KG1 (cell line): ENCODE results near the gene ST6GALNAC2.

ENCODE experiments used
- DNase-seq: peaks from one replicate; lab custom pipeline; 2025; lab: John Stamatoyannopoulos, UW

ST6GALNAC2 gene

DNA sequence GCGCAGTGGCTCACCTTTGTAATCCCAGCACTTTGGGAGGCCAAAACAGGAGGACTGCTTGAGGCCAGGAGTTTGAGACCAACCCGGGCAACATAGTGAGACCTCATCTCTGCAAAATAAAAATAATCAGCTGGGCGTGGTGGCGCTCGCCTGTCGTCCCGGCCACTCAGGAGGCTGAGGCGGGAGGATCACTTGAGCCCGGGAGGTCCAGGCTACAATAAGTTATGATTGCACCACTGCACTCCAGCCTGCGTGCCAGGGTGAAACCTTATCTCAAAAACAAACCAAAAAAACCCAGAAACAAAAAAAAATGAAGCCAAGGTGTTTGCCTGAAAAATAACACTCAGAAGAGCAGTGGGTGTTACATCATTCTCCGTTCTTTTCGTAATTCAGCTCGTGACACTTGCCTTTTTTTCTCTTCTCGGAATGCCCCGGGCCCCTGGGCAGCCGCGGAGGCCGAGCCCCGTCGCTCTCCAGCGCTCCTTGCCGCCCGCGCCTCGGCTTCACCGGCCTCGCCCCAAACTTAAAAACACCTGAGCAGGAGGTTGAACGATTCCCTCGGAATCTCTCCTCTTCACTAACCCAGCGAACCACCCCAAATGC is 28.8 kb downstream of the ST6GALNAC2 start:
- no peak for DNase-seq

DNA sequence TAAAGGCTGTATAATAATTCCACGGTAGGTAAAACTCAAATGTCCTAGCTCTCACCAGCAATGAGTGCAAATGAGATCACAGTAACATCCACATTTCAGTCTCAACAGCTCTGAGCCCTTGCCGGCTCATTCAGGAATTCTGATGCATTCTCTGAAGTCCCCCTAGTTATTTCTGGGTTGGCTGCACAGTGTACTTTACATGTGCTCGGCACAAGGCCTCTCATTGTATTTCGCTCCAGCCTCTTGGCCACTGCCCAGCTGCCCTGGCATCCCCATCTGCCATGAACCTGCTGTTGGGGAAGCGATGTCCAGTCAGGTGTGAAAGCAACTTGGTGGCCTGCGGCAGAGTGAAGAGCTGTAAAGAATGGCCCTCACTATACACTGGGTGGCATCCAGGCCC is 31.5 kb downstream of the ST6GALNAC2 start:
- DNase-seq = no peak

DNA sequence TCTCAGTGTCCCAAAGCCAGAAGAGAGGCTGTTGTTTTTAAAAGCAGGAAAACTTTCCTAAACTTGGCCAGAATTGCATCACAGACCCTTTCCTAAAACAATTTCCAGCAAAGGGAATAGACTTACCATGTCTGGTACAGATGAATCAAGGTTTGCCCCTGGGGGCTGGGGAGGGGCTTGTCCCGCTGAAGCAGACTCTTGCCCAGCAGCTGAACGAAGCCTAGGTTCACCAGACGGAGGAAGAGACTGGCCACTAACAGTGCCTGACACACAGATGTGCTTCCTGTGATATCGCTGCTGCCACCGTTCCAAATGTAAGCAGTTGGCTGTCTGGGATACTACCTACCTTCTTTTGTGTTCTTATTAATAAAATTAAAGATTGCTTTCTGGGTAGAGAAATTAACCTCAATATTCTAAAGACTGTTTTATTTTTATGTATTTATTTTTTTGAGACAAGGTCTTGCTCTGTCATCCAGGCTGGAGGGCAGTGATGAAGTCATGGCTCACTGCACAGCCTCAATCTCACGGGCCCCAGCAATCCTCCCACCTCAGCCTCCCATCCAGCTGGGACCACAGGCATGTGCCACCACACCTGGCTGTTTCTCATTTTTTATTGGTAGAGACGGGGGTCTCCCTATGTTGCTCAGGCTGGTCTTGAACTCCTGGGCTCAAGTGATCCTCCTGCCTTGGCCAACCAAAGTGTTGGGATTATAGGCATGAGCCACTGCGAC is 32.3 kb downstream of the ST6GALNAC2 start:
- no peak for DNase-seq

DNA sequence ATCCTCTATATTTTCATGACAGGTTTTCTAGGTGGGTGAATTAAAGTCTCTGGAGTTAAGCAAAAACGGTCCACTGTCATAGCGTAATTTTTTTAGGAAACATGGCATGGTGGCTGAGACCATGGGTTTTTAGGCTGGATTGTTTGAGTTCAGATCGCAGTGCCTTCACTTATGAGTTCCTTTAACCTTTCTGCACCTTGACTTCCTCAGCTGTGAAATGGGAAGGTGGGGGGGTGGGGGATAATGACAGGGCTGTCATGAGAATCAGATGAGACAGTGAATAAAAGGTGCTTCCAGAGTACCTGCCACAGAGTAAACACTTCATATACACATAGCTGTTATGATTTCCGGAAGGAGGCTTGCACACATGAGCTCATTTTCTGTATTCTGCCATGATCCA is 34.0 kb downstream of the ST6GALNAC2 start:
- no peak for DNase-seq

DNA sequence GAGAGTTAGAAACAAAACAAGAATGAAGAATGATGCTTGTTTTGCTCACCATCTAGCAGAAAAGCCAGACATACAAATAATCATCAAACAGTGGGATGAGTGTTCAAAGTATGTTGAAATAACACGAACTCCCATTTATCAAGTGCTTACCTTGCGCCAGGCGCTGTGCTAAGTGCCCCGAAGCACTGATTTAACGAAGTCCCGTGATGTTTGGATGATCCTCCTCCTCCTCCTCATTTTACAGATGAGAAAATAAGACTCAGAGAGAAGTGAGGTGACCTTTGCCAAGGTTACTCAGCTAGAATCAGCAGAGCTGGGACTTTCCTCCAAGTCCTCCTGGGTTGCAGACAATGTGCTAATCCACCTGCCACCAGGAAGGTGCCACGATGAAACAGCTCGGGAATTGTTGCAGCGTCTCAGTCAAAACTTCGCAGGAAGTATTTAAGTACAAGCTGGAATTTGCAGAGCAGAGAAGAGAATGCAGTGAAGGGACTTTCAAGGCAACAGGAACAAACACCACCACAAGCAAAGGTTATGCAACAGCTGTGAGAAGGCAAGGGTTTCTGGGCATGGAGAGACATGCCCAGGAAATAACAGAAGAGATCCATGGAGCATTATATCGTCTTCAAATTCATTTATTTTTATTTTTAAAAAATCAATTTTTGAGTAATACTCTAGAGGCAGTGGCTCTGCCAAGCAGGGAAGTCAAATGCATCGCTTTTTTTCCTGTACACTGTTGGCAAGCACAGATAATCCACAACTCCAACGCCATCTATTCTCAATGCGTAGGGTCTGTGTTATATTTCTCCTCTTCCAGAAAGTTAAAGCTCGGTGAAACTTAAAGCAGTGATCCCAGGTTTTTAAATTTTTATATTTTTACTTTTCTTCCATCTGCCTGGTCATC is 34.7 kb downstream of the ST6GALNAC2 start:
- DNase-seq = no peak

DNA sequence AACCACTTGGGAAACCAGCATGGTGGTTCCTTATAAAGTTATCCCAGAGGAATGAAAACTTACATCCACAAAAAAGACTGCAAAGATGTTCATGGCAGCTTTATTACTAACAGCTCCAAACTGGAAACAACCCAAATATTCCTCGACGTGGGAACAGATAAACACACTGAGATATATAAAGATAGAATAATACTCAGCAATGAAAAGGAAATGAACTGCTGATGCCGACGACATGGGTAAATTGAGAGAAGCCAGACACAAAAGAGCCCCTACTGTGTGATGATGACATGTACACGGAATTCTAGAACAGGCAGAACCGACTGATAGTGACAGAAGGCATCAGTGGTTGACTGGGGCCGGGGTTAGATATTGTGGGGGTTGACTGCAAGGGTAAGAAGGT is 36.1 kb downstream of the ST6GALNAC2 start:
- no peak for DNase-seq

DNA sequence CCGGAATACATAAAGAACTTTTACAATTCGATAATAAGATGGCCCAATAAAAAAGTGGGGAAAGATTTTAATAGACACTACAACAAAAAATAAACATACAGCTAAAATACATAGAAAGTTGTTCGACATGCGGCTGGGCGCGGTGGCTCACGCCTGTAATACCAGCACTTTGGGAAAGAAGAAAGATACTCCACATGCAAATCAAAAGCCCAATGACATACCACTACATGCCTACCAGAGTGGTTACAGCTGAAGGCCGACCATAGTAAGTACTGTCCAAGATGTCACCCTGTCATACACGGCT is 36.5 kb downstream of the ST6GALNAC2 start:
- DNase-seq = no peak

DNA sequence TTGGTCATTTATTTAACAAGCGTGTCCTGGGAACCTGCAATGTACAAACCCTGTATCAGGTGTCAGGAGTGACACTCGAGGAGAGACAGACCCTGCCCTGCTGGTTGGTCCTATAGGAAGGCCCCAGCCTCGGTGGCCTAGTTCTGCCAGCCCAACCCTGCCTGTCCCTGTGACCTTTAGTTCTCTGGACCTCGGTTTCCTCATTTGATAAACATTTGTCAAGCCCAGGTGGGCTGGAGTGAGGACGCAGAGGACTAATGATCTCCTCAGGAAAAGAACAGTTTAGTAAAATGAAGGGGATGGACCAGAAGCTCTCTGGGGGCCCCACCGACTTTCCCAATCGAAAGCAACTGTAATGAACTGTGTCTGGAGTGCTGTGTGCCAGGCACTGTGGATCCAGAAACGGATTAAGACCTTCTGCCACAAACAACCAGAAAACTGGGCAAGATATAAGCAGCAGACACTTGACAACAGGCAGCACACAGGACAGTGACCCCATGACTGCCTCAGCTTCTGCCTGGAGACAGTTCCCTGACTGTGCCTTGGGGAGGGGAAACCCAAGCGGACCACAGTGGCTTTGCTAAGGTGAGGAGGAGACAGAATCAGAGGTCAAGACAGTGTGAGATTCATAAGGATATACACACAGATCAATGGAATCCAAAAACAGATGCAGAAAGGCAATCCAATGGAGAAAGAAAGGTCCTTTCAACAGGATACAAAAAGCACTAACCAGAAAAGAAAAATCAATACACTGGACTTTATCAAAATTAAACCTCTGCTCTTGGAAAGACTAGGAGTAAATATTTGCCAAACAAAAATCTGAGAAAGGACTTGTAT is 37.1 kb downstream of the ST6GALNAC2 start:
- DNase-seq = no peak

DNA sequence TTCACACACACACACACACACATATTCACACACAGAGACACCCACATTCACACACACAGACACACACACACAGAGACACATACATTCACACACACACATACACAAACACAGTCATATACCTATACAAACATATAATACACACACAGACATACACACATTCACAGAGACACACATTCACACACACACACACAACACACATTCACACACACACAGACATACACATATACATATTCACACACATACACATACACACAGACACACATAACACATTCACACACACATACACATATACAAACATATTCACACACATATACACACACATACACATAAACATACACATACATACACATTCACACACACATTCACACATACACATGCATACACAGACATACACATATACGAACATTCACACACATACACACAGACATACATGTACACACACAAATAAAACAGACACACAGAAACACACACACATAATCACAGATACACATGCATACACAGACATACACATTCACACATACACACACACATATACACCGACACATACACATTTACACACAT is 37.9 kb downstream of the ST6GALNAC2 start:
- no peak for DNase-seq

DNA sequence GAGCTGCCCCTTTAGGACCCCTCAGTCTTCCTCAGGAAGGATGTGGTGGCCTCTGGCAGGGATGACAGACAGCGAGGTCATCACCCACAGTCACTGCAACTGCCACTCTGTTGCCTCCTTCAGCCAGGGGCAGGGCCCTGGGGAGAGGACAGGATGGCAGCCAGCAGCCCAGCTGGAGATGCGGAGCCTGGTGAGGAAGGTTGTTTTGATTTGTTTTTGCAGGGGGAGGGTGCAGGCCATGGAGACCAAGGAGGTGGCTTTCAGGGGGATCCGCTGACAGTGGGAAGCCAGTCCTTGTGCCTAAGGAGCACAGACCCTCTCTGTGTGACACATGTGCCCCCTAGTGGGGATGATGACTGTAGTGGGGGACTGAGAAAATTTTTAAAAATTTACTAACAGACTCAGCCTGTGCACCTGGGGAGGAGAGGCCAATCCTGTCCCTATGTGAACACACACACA is 38.4 kb downstream of the ST6GALNAC2 start:
- DNase-seq = peak; percentile 79

DNA sequence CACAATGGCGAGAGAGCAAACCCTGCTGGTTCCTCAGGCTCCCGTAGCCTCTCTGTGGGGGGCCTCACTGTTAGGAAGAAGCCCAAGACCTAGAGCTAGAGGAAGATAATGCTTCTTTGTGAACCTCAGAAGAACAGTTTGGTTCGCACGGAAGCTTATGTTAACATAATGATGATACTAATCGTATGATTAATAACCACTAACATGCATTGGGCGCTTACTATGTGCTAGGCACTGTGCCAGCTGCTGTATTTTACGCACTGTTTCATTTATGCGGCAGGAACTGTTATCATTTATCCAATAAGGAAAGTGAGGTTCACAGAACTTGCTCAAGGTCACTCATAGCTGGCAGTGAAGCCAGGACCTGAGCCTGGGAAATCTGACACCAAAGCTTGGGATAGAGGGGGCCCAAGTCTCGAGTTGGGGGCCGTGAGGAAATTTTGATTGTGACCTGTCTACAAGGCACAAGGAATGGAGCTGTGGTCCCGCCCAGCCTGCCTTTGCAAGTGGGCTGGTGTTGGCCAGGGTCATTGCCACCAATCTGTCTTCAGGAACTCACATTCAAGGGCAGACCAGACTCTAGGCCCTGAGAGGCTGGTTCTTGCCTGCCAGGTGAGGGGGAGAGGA is 39.0 kb downstream of the ST6GALNAC2 start:
- peak; percentile 79 for DNase-seq

DNA sequence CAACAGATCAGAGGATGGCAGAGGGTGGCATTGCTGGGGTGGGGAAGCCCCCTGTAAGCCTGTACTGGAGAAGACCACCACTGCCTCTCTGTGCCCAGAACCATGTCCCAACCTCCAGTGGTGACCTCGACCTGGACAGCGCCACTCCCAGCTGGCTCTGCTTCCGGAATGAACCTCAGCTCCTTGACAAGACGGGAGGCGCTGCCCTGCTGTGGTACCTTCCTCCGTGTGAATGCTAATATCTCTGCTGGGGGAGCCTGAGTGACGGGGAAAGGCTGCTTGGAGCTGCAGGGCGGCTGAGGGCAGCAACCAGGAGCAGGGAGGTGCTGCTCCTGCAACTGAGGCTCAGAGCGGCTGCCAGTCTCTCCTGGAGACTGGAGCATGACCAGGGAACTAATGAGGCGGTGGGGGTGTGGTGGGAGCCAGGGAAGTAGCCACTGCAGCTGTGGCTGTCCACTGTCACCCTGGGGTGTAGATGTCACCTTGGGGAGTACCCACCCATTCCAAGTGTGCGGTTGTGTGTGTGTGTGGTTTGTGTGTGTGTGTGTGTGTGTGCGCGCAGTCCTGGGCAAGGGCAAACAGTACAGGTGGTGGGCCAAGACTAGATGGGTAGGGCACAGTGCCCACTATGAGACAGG is 39.6 kb downstream of the ST6GALNAC2 start:
- DNase-seq = no peak

DNA sequence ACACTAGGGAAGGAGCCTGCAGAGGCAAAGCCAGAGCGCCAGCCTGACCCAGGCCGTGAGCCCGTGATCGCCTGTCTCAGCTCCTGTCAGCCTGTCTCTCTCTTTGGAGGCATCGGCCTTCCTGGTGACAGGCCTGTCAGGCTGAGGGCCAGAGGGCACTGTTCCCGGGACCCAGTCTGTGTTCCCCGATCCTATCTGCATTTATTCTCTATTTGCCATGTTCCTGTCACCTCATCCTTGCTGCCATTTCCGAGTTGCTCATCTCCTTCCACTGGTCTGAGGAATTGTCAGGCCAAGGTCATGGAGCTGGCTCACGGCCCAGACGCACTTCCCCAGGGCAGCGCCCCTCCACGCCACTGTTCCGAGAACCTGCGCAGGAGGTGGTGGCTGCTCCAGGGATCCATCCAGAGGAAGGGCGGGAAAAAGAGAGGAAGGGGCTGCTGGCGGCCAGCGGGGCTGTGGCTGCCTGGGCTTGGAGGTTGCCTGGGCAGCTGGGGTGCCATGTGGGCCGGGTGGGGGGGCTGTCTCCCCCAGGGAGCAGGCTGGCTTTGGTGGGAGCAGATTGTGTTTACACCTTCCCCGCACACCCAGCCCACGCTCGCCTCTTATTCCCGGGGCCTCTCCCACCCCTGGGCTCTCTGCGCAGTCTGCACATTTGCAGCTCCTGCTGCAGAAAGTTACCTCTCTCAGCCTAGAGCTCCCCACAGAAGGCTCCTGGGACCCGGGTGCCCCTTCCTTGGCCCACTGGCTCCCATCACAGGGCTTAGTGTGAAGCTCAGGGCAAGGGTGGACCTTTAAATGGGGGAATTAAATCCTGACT is 40.9 kb downstream of the ST6GALNAC2 start:
- DNase-seq = no peak

DNA sequence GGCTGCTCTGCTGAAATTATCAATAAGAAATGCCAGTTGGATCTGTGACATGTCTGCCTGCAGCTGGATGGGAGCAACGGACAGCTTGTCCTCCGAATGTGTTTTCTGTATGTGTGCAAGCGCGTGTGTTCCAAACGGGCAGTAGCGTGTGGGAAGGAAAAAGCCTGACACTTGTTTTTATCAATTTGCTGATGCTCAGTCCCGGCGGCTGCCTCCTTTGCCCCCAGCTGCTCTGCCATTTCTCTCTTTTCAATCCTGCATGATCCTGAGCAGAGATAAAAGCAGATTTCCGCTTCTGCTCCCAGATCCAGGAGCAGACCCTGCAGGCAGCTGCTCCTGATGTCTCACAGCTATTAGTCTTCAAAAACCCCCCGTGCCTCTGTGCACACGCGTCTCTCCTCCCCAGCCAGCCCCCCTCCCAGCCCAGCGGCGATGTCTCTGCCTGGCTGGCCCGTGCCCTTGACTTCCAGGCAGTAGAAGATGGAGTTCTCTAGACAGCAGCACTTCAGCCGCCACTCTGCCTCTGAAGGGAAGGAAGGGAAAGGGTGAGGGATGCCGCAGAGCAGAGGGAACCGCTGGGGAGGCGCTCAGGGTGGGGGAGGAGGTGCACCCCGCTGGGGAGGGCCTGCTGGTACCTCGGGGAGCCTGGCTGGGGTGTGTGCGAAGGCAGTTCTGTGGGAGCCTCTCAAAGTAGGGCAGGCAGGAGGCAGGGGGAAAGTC is 41.7 kb downstream of the ST6GALNAC2 start:
- no peak for DNase-seq

DNA sequence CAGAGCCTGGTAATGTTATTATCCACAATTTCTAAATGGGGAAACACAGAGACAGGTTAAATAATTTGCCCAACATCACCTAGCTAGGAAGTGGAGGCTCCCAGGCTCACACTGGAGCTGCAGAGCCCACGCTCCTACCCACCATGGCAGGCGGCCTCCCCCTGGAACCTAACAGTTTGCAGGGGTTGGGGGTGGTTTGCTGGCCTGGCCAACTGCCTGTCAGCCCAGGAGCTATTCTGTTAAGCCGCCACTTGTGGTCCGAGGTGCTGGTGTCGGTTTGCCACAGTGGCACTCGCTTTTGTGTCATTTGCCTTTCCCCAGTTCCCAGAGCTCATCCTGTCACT is 42.2 kb downstream of the ST6GALNAC2 start:
- DNase-seq = no peak

DNA sequence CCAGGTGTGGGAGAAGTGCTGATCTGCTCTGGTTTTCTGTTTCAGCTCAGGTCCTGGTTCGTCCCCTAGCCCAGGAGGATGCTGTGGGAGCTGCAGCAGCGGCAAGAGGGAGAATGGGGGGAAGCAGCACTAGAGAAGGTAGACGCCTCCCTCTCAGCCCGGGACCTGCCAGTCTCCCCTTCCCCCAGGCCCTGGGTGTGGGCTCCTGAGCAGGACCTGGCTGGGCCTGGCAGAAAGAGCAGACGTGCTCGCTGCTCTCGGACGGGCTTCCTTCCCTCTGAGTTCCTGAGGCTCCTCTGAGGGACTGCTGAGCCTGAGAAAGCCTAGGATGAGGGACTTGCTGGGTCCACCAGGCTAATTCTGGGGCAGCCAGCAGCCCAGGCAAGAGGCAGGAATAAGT is 42.7 kb downstream of the ST6GALNAC2 start:
- no peak for DNase-seq

DNA sequence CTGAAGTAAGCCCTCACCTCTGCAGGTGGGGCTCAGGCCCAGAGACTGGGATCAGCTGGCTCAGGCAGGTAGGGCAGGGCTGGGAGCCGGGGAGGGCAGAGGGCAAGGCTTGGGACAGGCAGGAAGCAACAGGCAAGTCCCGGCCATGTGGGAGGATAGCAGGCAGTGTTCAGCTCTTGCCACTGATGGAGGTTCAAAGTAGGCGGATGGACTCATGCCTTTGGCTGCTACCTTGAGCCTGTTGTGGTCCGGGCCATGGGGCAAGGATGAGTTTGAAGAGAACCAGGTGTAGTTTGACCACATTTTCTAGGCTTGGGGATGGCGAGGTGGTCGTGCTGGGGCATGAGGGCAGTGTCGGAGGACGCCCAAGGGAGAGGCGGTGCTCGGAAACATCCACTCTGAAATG is 43.1 kb downstream of the ST6GALNAC2 start:
- DNase-seq = no peak

DNA sequence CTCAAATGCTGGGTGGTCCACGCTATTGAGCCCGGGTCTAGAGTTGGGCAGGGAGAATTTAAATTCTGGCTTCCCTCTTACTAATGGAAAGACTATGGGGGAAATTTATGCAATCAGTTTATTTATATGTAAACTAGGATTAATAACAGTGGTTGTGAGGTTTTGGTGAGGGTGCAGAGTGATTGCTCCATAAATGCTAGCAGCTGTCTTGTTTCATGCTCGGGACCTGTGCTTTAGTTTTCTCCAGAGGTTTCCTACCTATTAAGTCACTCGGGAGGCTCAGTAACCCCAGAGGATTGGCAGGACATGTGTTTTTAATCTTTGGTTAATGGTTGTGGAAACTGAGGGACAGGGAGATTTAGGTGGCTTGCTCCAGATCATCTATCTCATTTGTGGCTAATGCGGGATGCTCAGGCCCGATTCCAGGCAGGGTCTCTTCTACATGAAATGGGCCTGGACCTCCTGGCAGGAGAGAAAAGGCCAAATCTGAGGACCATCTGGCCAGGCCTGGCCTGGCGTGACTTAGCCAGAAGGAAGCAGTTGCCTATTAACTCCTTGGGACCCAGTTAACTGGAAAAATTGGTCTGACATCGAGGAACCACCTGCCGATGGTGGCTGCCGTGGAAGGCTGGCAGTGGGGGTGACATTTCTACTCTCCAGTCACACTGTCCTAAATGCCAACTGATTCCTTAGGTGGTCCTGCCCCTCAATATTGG is 43.8 kb downstream of the ST6GALNAC2 start:
- no peak for DNase-seq
